ENCODE results near the gene MAP3K15. TPM values are rescaled to one million over a fixed set of nuclear protein-coding genes. Genes with fewer than 3 reads are reported as not detected.

The MAP3K15 gene
- total and polyA plus RNA-seq, 2 experiments from 2014 or later: not detected

DNA sequence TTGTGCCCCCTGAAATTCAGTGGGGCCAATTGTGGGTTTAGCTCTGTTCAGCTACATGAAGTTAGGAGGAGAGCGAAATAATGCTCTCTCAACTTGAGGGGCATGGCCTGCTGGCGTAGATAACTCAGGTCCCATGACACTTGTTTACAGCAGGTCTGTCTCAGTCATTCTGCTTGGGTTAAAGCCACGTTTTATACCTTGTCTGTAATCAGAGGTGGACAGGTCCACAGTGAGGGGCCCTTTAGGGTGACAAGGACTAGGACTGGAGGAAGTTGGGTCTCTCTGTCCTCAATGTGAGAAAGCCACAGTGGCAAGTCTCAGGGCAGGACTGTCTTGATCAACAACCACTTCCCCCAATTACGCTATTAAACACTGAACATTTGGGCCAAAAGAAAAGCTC lies 122.6 kb downstream of the MAP3K15 start:
- Histone ChIP-seq H3K4me2 (ENCODE audit: unreplicated experiment) (no peak overlapping the region), H3K36me3 (ENCODE audit: low read depth) (no peaks in the 10 kb centered on the region), H3K27me3 (replicated peaks; ENCODE audit: insufficient read depth) (no peaks in the 10 kb centered on the region), H4K20me1 (ENCODE audit: insufficient read depth) (no peaks in the 10 kb centered on the region), H3K27ac (no peak overlapping the region), H3K9me2 (ENCODE audit: insufficient read depth) (no peaks in the 10 kb centered on the region), H2AFZ (no peak overlapping the region), H3K4me1 (ENCODE audit: insufficient read depth) (no peaks in the 10 kb centered on the region), H3K79me2 (ENCODE audit: insufficient read depth) (no peaks in the 10 kb centered on the region), H3F3A (ENCODE audit: insufficient read depth) (no peaks in the 10 kb centered on the region), H3K4me3 (no peak overlapping the region), H3K9ac (no peak overlapping the region), H3K9me3 (ENCODE audit: low read depth) (no peaks in the 10 kb centered on the region)
- in situ Hi-C loops (cut with MboI): loop anchor here (25.0 kb wide), 1 partner anchor 120 kb away; the partner anchor contains the start of gene MAP3K15
- no peak for TF ChIP-seq EZH2 (IDR thresholded peaks at IDR 0.05; ENCODE audit: insufficient read depth, poor library complexity, severe bottlenecking)
- no peak for TF ChIP-seq EZH2phosphoT487 (IDR thresholded peaks at IDR 0.05; ENCODE audit: insufficient read depth, low read depth)
- WGBS, 2 experiments (ENCODE audit: low coverage in 1 of 2, low lambda C conversion rate in 2 of 2, missing lambda C conversion rate in 2 of 2): 58 to 77% methylated on average over 2 to 4 of the region's 4 CpGs
- no peak for DNase-seq

DNA sequence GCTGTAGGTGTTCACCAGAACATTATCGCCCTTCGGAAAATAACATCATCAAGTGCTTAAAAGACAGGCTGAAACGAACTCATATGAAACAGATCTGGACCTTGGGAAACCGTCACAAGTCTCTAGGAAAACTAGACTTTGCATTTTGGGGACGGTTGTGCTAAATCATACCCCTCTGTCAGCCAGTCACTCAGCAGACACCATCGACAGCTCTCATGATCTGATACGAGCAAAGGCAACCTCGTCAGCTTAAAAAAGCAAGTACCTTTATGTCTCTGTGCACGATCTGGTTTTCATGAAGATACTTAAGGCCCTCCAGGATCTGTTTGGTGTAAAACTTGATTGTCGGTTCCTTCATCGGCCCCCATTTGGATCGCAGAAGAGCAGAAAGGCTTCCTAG lies 123.2 kb downstream of the MAP3K15 start:
- Histone ChIP-seq H3K27me3 (replicated peaks; ENCODE audit: insufficient read depth) (no peaks in the 10 kb centered on the region), H3K9me3 (ENCODE audit: low read depth) (no peaks in the 10 kb centered on the region), H3K9ac (no peak overlapping the region), H3K79me2 (ENCODE audit: insufficient read depth) (no peaks in the 10 kb centered on the region), H2AFZ (no peak overlapping the region), H3K4me3 (no peak overlapping the region), H3K27ac (no peak overlapping the region), H3K4me2 (ENCODE audit: unreplicated experiment) (no peak overlapping the region), H3K36me3 (ENCODE audit: low read depth) (no peaks in the 10 kb centered on the region), H4K20me1 (ENCODE audit: insufficient read depth) (no peaks in the 10 kb centered on the region), H3K4me1 (ENCODE audit: insufficient read depth) (no peaks in the 10 kb centered on the region), H3K9me2 (ENCODE audit: insufficient read depth) (no peaks in the 10 kb centered on the region), H3F3A (ENCODE audit: insufficient read depth) (no peaks in the 10 kb centered on the region)
- TF ChIP-seq EZH2 (IDR thresholded peaks at IDR 0.05; ENCODE audit: insufficient read depth, poor library complexity, severe bottlenecking) (no peak), EZH2phosphoT487 (IDR thresholded peaks at IDR 0.05; ENCODE audit: insufficient read depth, low read depth) (no peak)
- 69 to 73% methylated on average over 10 to 11 of the region's 12 CpGs for WGBS, 2 experiments (ENCODE audit: low coverage in 1 of 2, low lambda C conversion rate in 2 of 2, missing lambda C conversion rate in 2 of 2)
- in situ Hi-C loops (cut with MboI): loop anchor here (25.0 kb wide), 1 partner anchor 120 kb away; the partner anchor contains the start of gene MAP3K15
- DNase-seq: no peak

DNA sequence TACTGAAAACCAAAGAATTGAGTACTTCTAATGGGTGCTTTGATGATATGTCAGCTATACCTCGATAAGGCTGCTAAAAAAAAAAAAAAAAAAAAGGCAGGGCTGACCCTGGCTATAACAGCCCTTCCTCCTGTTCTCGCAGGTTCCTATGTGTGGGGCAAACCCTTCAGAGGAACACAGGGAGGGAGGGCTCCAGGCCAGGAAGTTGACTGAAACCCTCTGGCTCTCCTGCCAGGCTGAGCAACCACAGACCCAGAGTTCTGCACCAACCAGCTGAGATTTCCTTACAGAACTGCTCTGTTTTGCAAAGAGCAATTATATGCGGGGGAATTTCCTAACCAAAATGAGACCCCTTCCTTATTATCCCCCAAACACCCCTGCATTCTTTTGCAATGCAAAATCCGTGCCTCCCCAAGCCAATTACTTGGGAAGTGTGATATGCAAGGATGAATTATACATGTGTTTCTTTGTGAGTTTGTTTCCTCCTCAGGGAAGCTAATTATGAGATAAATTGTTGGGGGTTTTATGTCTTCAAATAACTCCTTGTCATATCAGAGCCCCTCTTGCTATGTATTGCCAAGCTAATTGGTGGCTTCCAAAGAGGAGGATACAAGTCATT lies 126.0 kb downstream of the MAP3K15 start:
- DNase-seq: no peak
- Histone ChIP-seq H3F3A (ENCODE audit: insufficient read depth) (no peaks in the 10 kb centered on the region), H3K4me1 (ENCODE audit: insufficient read depth) (no peaks in the 10 kb centered on the region), H3K36me3 (ENCODE audit: low read depth) (no peaks in the 10 kb centered on the region), H3K4me2 (ENCODE audit: unreplicated experiment) (no peak overlapping the region), H2AFZ (no peak overlapping the region), H4K20me1 (ENCODE audit: insufficient read depth) (no peaks in the 10 kb centered on the region), H3K79me2 (ENCODE audit: insufficient read depth) (no peaks in the 10 kb centered on the region), H3K27me3 (replicated peaks; ENCODE audit: insufficient read depth) (no peaks in the 10 kb centered on the region), H3K4me3 (no peak overlapping the region), H3K9me3 (ENCODE audit: low read depth) (no peaks in the 10 kb centered on the region), H3K27ac (no peak overlapping the region), H3K9ac (no peak overlapping the region), H3K9me2 (ENCODE audit: insufficient read depth) (no peaks in the 10 kb centered on the region)
- WGBS, 2 experiments (ENCODE audit: low coverage in 1 of 2, low lambda C conversion rate in 2 of 2, missing lambda C conversion rate in 2 of 2): 2 to 8% methylated on average over 3 to 4 of the region's 4 CpGs
- in situ Hi-C loops (cut with MboI): loop anchor here (25.0 kb wide), 1 partner anchor 123 kb away; the partner anchor contains the start of gene MAP3K15
- no peak for TF ChIP-seq EZH2 (IDR thresholded peaks at IDR 0.05; ENCODE audit: insufficient read depth, poor library complexity, severe bottlenecking)
- no peak for TF ChIP-seq EZH2phosphoT487 (IDR thresholded peaks at IDR 0.05; ENCODE audit: insufficient read depth, low read depth)

DNA sequence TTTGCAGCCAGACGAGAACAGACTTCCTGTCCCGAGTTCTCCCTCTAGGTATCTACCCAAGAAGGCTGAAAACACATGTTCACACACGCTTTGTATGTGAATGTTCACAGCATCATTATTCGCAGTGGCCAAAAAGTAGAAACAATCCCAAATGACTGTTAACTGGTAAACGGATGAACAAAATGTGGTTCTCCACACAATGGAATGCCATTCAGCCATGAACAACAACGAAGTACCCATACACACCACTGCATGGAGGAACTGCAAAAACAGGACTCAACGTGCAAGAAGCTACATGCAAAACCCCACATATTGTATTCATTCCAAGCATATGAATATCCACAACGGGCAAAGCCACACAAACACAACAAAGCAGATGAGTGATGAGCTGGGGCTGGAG lies 126.6 kb downstream of the MAP3K15 start:
- no peak for DNase-seq
- Histone ChIP-seq H3K9me2 (ENCODE audit: insufficient read depth) (no peaks in the 10 kb centered on the region), H3K9me3 (ENCODE audit: low read depth) (no peaks in the 10 kb centered on the region), H3K36me3 (ENCODE audit: low read depth) (no peaks in the 10 kb centered on the region), H3K9ac (no peak overlapping the region), H3K79me2 (ENCODE audit: insufficient read depth) (no peaks in the 10 kb centered on the region), H3K4me3 (no peak overlapping the region), H4K20me1 (ENCODE audit: insufficient read depth) (no peaks in the 10 kb centered on the region), H3F3A (ENCODE audit: insufficient read depth) (no peaks in the 10 kb centered on the region), H3K4me2 (ENCODE audit: unreplicated experiment) (no peak overlapping the region), H3K4me1 (ENCODE audit: insufficient read depth) (no peaks in the 10 kb centered on the region), H3K27me3 (replicated peaks; ENCODE audit: insufficient read depth) (no peaks in the 10 kb centered on the region), H2AFZ (no peak overlapping the region), H3K27ac (no peak overlapping the region)
- 26 to 42% methylated on average over 7 to 8 of the region's 8 CpGs for WGBS, 2 experiments (ENCODE audit: low coverage in 1 of 2, low lambda C conversion rate in 2 of 2, missing lambda C conversion rate in 2 of 2)
- TF ChIP-seq EZH2 (IDR thresholded peaks at IDR 0.05; ENCODE audit: insufficient read depth, poor library complexity, severe bottlenecking): no peak
- no peak for TF ChIP-seq EZH2phosphoT487 (IDR thresholded peaks at IDR 0.05; ENCODE audit: insufficient read depth, low read depth)
- in situ Hi-C loops (cut with MboI): loop anchor here (25.0 kb wide), 1 partner anchor 124 kb away; the partner anchor contains the start of gene MAP3K15

All from GM23248 (cell line).